ENCODE results near the gene ATRN. TPM values are rescaled to one million over a fixed set of nuclear protein-coding genes. Genes with fewer than 3 reads are reported as not detected.

The ATRN gene
- total RNA-seq, 1 donor from 2014 or later = 30.6 TPM

DNA sequence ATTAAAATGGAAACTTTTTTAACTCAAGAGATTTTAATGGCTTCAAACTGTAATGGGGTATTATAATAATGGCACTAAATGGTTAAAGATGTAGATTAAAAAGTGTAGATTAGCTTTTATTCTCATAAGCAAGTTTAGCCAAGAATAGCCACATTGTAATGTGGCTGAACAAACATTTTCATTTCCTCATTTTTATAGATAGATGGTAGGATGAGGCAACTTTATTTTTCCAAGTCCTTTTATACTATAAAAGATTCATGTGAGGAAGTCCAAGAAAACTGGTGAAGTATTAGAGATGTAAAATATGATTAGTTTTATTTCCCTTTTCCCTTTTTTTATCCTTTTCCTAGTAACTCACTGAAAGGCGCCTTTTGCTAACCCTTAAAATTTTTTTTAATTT, 88.8 kb downstream of the ATRN start:
- no peak overlapping the region for H3K4me3 ChIP-seq (ENCODE audit: low read depth, low read length)
- TF ChIP-seq, protein P1, sequence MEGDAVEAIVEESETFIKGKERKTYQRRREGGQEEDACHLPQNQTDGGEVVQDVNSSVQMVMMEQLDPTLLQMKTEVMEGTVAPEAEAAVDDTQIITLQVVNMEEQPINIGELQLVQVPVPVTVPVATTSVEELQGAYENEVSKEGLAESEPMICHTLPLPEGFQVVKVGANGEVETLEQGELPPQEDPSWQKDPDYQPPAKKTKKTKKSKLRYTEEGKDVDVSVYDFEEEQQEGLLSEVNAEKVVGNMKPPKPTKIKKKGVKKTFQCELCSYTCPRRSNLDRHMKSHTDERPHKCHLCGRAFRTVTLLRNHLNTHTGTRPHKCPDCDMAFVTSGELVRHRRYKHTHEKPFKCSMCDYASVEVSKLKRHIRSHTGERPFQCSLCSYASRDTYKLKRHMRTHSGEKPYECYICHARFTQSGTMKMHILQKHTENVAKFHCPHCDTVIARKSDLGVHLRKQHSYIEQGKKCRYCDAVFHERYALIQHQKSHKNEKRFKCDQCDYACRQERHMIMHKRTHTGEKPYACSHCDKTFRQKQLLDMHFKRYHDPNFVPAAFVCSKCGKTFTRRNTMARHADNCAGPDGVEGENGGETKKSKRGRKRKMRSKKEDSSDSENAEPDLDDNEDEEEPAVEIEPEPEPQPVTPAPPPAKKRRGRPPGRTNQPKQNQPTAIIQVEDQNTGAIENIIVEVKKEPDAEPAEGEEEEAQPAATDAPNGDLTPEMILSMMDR (IDR thresholded peaks at IDR 0.05; ENCODE audit: insufficient read depth, low read length, poor library complexity, severe bottlenecking) = no peak
- H3K27me3 ChIP-seq (ENCODE audit: control insufficient read depth, insufficient read depth, low read length) = no peaks in the 10 kb centered on the region
- no peaks in the 10 kb centered on the region for H3K36me3 ChIP-seq (ENCODE audit: control insufficient read depth, insufficient read depth, low read length)
- no peak for DNase-seq (ENCODE audit: low read depth)

DNA sequence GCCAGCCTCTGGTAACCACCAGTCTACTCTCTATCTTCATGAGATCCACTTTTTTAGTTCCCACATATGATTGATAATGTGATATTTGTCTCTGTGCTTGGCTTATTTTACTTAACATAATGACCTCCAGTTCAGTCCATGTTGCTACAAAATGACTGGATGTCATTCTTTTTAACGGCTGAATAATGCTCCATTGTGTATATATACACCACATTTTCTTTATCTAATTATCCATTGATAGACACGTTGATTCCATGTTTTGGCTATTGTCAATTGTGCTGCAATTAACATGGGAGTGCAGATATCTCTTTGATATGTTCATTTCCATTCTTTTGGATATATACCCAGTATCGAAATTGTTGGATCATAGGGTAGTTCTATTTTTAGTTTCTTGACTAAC, 89.3 kb downstream of the ATRN start:
- no peak overlapping the region for H3K4me3 ChIP-seq (ENCODE audit: low read depth, low read length)
- H3K36me3 ChIP-seq (ENCODE audit: control insufficient read depth, insufficient read depth, low read length) = no peaks in the 10 kb centered on the region
- TF ChIP-seq, protein P1 (IDR thresholded peaks at IDR 0.05; ENCODE audit: insufficient read depth, low read length, poor library complexity, severe bottlenecking) = no peak
- H3K27me3 ChIP-seq (ENCODE audit: control insufficient read depth, insufficient read depth, low read length) = no peaks in the 10 kb centered on the region
- no peak for DNase-seq (ENCODE audit: low read depth)

DNA sequence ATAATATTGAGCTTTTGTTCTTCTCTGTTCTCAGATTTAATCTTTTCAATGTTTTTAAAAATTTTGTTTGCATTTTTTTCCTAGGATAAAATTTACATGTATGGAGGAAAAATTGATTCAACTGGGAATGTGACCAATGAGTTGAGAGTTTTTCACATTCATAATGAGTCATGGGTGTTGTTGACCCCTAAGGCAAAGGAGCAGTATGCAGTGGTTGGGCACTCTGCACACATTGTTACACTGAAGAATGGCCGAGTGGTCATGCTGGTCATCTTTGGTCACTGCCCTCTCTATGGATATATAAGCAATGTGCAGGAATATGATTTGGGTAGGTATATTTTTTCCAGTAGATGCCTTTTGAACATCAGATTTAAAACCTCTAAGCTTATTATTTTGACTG, 89.8 kb downstream of the ATRN start:
- TF ChIP-seq, protein P1 (IDR thresholded peaks at IDR 0.05; ENCODE audit: insufficient read depth, low read length, poor library complexity, severe bottlenecking) = no peak
- no peaks in the 10 kb centered on the region for H3K36me3 ChIP-seq (ENCODE audit: control insufficient read depth, insufficient read depth, low read length)
- H3K4me3 ChIP-seq (ENCODE audit: low read depth, low read length) = no peak overlapping the region
- DNase-seq (ENCODE audit: low read depth) = no peak
- H3K27me3 ChIP-seq (ENCODE audit: control insufficient read depth, insufficient read depth, low read length) = no peaks in the 10 kb centered on the region

DNA sequence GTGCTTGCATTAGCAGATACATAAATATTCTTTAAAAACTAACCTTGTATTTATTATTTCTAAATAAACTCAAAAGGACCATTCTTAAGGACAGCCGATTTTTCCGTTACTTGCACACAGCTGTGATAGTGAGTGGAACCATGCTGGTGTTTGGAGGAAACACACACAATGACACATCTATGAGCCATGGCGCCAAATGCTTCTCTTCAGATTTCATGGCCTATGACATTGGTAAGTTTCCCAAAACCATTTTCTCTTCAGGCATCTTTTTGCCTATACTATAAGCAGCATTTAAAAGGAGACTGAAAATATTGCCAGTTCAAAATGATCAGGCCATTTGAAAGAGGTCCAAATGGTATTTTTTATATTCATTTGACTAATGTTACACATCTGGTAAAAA, 92.3 kb downstream of the ATRN start:
- TF ChIP-seq, protein P1 (IDR thresholded peaks at IDR 0.05; ENCODE audit: insufficient read depth, low read length, poor library complexity, severe bottlenecking) = no peak
- H3K36me3 ChIP-seq (ENCODE audit: control insufficient read depth, insufficient read depth, low read length) = no peaks in the 10 kb centered on the region
- no peak overlapping the region for H3K4me3 ChIP-seq (ENCODE audit: low read depth, low read length)
- DNase-seq (ENCODE audit: low read depth) = no peak
- H3K27me3 ChIP-seq (ENCODE audit: control insufficient read depth, insufficient read depth, low read length) = no peaks in the 10 kb centered on the region

DNA sequence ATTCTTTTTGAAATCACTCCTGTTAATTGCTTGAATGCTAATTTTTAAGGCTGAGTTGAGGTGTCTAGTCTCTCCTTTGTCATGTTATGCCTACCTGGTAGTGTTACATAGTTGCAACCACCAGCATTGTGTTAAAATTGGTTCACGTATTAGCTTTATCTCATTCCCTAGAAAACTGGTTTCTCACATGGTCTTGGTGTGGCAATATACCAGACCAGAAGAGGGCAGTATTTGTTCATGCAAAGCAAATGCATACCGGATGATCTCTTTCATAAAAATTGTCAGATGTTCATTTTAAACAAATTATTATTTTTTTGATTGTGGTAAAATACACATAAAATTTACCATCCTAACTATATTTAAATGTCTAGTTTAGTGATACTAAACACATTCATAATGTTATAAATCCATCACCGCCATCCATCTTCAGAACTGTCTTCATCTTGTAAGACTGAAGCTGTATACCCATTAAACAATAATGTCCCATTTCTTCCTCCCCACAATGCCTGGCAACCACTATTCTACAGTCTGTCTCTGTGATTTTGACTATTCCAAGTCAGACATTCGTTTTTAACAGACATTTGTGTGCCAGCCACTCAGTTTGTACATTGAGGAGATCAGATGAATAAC, 92.8 kb downstream of the ATRN start:
- DNase-seq (ENCODE audit: low read depth) = peak; percentile 16
- no peak overlapping the region for H3K4me3 ChIP-seq (ENCODE audit: low read depth, low read length)
- TF ChIP-seq, protein P1 (IDR thresholded peaks at IDR 0.05; ENCODE audit: insufficient read depth, low read length, poor library complexity, severe bottlenecking) = peak; percentile 72
- H3K36me3 ChIP-seq (ENCODE audit: control insufficient read depth, insufficient read depth, low read length) = no peaks in the 10 kb centered on the region
- H3K27me3 ChIP-seq (ENCODE audit: control insufficient read depth, insufficient read depth, low read length) = no peaks in the 10 kb centered on the region

DNA sequence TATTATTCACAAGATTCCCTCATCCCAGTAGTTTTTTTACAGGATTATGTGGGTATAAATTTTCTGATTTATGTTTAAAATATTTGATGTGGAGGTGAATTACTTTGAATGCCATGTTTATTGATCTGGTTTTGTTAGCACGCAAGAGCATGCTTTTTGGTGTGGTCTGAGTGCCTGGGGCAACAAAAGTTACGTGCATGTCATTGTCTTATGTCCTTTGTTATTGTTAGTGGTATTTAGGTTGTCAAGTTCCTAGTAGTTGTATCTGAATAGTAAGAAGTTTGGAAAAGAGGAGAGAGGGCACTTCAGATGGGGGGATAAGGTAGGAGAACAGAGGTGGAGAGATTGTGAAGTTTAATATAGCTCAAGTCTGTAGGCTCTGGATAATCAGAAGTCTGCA, 95.0 kb downstream of the ATRN start:
- Histone ChIP-seq H3K4me3 (ENCODE audit: low read depth, low read length) (no peak overlapping the region), H3K36me3 (ENCODE audit: control insufficient read depth, insufficient read depth, low read length) (no peaks in the 10 kb centered on the region), H3K27me3 (ENCODE audit: control insufficient read depth, insufficient read depth, low read length) (no peaks in the 10 kb centered on the region)
- TF ChIP-seq, protein P1 (IDR thresholded peaks at IDR 0.05; ENCODE audit: insufficient read depth, low read length, poor library complexity, severe bottlenecking) = no peak
- no peak for DNase-seq (ENCODE audit: low read depth)

Measured in kidney epithelial cell (primary cell).